DMS53 treated with DMSO at 0.1 percent for 48 hours (cell line): ENCODE results near the gene CNOT11.
"Not testable (repeated sequence)": the region's sequence is repeated elsewhere in the genome, so short reads cannot be mapped to it uniquely, and the experiment has no call there.

ENCODE experiments used
- DNase-seq: peaks from one replicate; lab custom pipeline; 2025; ENCODE audit not compliant: unreplicated experiment; lab: John Stamatoyannopoulos, UW

CNOT11 gene

GRCh38 chr2:101252408-101253012, at the start of gene CNOT11:
TSS of gene CNOT11 (plus strand) at chr2:101252886. CDS start at chr2:101252965, 79 bp downstream.
- peak; percentile 96 for DNase-seq

- DNase-seq: no peak
Measured at GRCh38 chr2:101204400-101205115, 48.1 kb upstream of the CNOT11 start.

- DNase-seq: peak; percentile 80
Measured at GRCh38 chr2:101205521-101206479, 46.9 kb upstream of the CNOT11 start.

GRCh38 chr2:101208830-101209229, 43.9 kb upstream of the CNOT11 start:
- DNase-seq: no peak

- no peak for DNase-seq
Measured at GRCh38 chr2:101219246-101219645, 33.4 kb upstream of the CNOT11 start.

- not testable (repeated sequence) for DNase-seq
Measured at GRCh38 chr2:101220091-101220490, 32.6 kb upstream of the CNOT11 start.

GRCh38 chr2:101223814-101224231, 28.9 kb upstream of the CNOT11 start:
- DNase-seq: no peak

- DNase-seq: no peak
Measured at GRCh38 chr2:101230541-101231001, 22.1 kb upstream of the CNOT11 start.

- no peak for DNase-seq
Measured at GRCh38 chr2:101231240-101231639, 21.4 kb upstream of the CNOT11 start.

GRCh38 chr2:101231937-101232730, 20.6 kb upstream of the CNOT11 start:
- DNase-seq: no peak

- no peak for DNase-seq
Measured at GRCh38 chr2:101232770-101233169, 19.9 kb upstream of the CNOT11 start.

GRCh38 chr2:101234169-101234938, 18.3 kb upstream of the CNOT11 start:
- no peak for DNase-seq

GRCh38 chr2:101235956-101236355, 16.7 kb upstream of the CNOT11 start:
- DNase-seq: not testable (repeated sequence)

GRCh38 chr2:101237944-101238343, 14.7 kb upstream of the CNOT11 start:
- DNase-seq: peak; percentile 31

- peak; percentile 98 for DNase-seq
Measured at GRCh38 chr2:101238930-101239759, 13.5 kb upstream of the CNOT11 start.

- not testable (repeated sequence) for DNase-seq
Measured at GRCh38 chr2:101239760-101240118, 12.9 kb upstream of the CNOT11 start.

GRCh38 chr2:101240694-101241093, 12.0 kb upstream of the CNOT11 start:
- peak; percentile 79 for DNase-seq

GRCh38 chr2:101241158-101241557, 11.5 kb upstream of the CNOT11 start:
- DNase-seq: no peak

GRCh38 chr2:101244373-101244772, 8.3 kb upstream of the CNOT11 start:
- peak; percentile 42 for DNase-seq
